Stimulated activated naive CD8-positive, alpha-beta T cell treated with anti-CD3 and anti-CD28 coated beads, Interleukin-15, amount 100 ng/mL, for 72 hours (primary cell): ENCODE data around the gene POLL.
A peak's percentile ranks its signal among the peaks of the same experiment; 100 is the strongest.

Experiments used
- ATAC-seq: fragments of 150-1000 bp; cut with Tn5 transposase; 2 replicates; pipeline ENCODE4 v1.10.0; 2021; ENCODE audit warnings: mild to moderate bottlenecking, moderate library complexity
- DNase-seq, 2 donors: peaks; one replicate each; pipeline ENCODE4 v3.0.0; 2021 to 2022
- H3K27ac Mint-ChIP-seq, 2 donors: one replicate each; pipeline ENCODE4 v1.8.0; 2022; ENCODE audit warnings: mild to moderate bottlenecking in 2 of 2, mixed read lengths in 2 of 2, moderate library complexity in 2 of 2
- H3K27me3 Mint-ChIP-seq: one replicate; pipeline ENCODE4 v1.8.0; 2022; ENCODE audit warnings: mixed read lengths
- H3K4me1 Mint-ChIP-seq: one replicate; pipeline ENCODE4 v1.8.0; 2022; ENCODE audit warnings: mild to moderate bottlenecking, mixed read lengths
- H3K4me3 Mint-ChIP-seq, 2 donors: one replicate each; pipeline ENCODE4 v1.8.0; 2022; ENCODE audit warnings: mild to moderate bottlenecking in 2 of 2, mixed read lengths in 2 of 2, moderate library complexity in 1 of 2
- H3K9me3 Mint-ChIP-seq, 2 donors: one replicate each; pipeline ENCODE4 v1.8.0; 2022; ENCODE audit warnings: mixed read lengths in 2 of 2

The POLL gene

DNA sequence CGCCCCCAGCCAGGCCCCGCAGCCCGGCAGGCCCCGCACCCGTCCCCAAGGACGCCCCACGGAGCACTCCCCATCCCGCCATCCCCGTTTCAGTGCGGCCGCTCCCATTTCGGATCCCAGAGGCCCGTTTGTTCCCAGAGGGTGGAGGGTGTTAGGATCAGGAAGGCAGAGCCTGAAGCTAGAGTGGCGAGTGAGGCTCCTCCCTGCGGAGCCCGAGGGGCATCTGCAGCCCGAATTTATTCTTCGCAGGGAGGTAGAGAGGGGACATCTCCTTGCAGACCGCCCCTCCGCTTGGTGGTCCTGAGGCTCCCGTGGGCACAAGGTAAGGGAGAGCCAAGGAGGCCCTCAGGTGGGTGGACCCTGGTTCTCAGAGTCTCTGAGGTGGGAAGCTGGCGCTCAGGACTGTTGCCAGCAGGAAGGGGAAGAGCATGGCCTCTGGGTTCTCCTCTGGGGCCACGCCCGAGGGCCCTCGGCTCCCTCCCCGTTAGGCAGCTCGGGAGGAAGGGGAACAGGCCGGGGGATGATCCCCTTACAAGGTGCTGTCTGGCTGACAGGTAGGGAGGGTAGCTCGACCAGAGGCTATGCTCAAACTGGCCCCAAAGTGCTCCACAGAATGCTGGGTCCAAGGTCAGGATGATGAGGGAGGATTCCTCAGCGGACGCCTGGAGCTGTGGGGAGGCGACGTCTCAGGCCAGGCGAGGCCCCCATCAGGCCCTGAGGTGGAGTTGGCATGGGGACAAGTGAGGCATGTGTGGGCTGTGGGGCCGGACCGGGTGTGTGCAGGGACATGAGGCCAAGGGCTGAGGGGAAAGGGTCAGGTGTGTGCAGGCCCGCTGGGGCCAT lies 17.4 kb downstream of the POLL start:
- DNase-seq = peak in 1 of 2 donors; percentile 31

GRCh38 chr10:101569622-101570427 lies 18.2 kb downstream of the POLL start:
- H3K27ac Mint-ChIP-seq = peak overlapping the region in 1 of 2 donors; percentile 28
- peaks cover 43% of the 10 kb centered on the region for H3K4me1 Mint-ChIP-seq
- peak overlapping the region; percentile 76 to 83 for H3K4me3 Mint-ChIP-seq
- peak; percentile 81 for ATAC-seq
- peaks cover 64% of the 10 kb centered on the region for H3K27me3 Mint-ChIP-seq
- peak; percentile 80 to 85 for DNase-seq
- H3K9me3 Mint-ChIP-seq = no peaks in the 10 kb centered on the region

More for the DNA sequence above, 17.4 kb downstream of the POLL start:
- Mint-ChIP-seq H3K27ac (peak overlapping the region; percentile 41 to 81), H3K27me3 (peaks cover 56% of the 10 kb centered on the region), H3K4me3 (peak overlapping the region; percentile 76 to 83), H3K9me3 (no peaks in the 10 kb centered on the region), H3K4me1 (peaks cover 43% of the 10 kb centered on the region)
- peak; percentile 39 for ATAC-seq

- Mint-ChIP-seq H3K27me3 (peaks cover 70% of the 10 kb centered on the region), H3K27ac (no peak overlapping the region), H3K4me3 (peak overlapping the region; percentile 76 to 83), H3K9me3 (no peaks in the 10 kb centered on the region), H3K4me1 (peaks cover 43% of the 10 kb centered on the region)
- no peak for ATAC-seq
- DNase-seq = no peak
These were observed 18.8 kb downstream of the POLL start for GRCh38 chr10:101569323-101569621.

DNA sequence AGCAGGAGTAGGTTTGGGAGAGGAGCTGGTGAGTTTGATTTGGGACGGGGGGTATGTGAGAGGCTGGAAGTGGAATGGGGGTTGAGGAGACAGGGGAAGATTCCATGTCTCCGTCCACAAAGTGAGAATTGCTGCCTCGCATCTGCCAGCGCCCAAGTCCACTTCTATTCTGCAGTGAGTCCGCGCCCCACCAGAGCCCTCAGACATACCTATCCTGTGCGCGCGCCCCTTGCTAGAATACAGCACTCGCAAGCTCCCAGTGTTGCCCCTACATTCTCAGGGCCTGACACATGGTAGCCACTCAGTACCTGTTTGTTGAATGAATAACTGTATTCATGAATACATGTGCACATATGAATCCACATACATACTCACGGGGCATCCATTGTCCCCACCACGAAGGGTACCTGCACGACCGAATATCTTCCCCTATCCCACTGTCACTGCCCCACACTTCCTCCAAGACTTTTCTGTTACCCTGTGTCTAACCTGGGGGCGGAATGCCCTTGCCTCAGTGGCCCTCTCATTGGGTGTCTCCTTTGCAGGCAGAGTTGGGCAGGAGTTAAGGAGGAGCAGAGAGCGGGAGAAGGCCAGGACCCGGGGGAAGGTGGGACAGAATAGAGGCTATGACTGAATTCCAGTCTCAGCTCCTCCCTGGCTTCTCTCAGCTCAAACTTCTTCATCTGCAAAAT lies 19.9 kb downstream of the POLL start:
- H3K27ac Mint-ChIP-seq = no peak overlapping the region
- no peak for ATAC-seq
- peaks cover 79% of the 10 kb centered on the region for H3K27me3 Mint-ChIP-seq
- H3K4me3 Mint-ChIP-seq = no peak overlapping the region
- DNase-seq = no peak
- no peaks in the 10 kb centered on the region for H3K9me3 Mint-ChIP-seq
- peaks cover 43% of the 10 kb centered on the region for H3K4me1 Mint-ChIP-seq

GRCh38 chr10:101567165-101568006 lies 20.7 kb downstream of the POLL start:
- DNase-seq (no peak), ATAC-seq (peak; percentile 47)
- H3K9me3 Mint-ChIP-seq = no peaks in the 10 kb centered on the region
- peak overlapping the region in 1 of 2 donors; percentile 14 for H3K4me3 Mint-ChIP-seq
- no peak overlapping the region for H3K27ac Mint-ChIP-seq
- peaks cover 43% of the 10 kb centered on the region for H3K4me1 Mint-ChIP-seq
- peaks cover 79% of the 10 kb centered on the region for H3K27me3 Mint-ChIP-seq

GRCh38 chr10:101566333-101567164 lies 21.5 kb downstream of the POLL start:
- no peaks in the 10 kb centered on the region for H3K9me3 Mint-ChIP-seq
- no peak overlapping the region for H3K27ac Mint-ChIP-seq
- DNase-seq (no peak), ATAC-seq (no peak)
- peak overlapping the region; percentile 14 to 37 for H3K4me3 Mint-ChIP-seq
- peaks cover 43% of the 10 kb centered on the region for H3K4me1 Mint-ChIP-seq
- H3K27me3 Mint-ChIP-seq = peaks cover 79% of the 10 kb centered on the region

GRCh38 chr10:101565936-101566332 lies 22.1 kb downstream of the POLL start:
- no peak for ATAC-seq
- no peak for DNase-seq
- no peaks in the 10 kb centered on the region for H3K9me3 Mint-ChIP-seq
- H3K27ac Mint-ChIP-seq = no peak overlapping the region
- H3K27me3 Mint-ChIP-seq = peaks cover 75% of the 10 kb centered on the region
- H3K4me3 Mint-ChIP-seq = no peak overlapping the region
- peaks cover 43% of the 10 kb centered on the region for H3K4me1 Mint-ChIP-seq

DNA sequence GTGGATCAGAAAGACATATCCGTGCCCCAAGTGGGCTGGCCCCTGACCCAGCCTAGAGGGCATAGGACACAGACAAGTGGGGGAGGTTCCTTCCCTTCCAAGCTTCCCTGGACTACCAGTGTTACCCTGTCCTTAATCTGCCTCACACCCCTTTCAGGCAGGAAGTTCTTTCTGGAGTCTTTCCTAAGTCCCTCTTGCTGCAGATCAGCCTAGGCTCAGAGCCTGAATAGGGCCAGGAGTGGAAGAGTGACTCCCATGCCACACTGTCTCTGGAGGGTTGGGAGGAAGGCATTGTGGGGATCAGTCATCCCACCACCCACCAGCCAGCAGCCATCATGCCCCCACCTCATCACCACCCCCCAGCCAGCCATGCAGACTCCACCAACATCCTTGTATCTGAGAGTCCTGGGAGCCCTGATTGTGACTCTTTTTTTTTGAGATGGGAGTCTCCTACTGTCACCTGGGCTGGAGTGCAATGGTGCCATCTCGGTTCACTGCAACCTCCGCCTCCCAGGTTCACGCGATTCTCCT lies 22.6 kb downstream of the POLL start:
- Mint-ChIP-seq H3K4me3 (no peak overlapping the region), H3K4me1 (peaks cover 43% of the 10 kb centered on the region), H3K9me3 (no peaks in the 10 kb centered on the region), H3K27me3 (peaks cover 70% of the 10 kb centered on the region), H3K27ac (no peak overlapping the region)
- DNase-seq (no peak), ATAC-seq (no peak)

GRCh38 chr10:101564490-101564991 lies 23.5 kb downstream of the POLL start:
- peaks cover 61% of the 10 kb centered on the region for H3K27me3 Mint-ChIP-seq
- ATAC-seq = no peak

GRCh38 chr10:101563497-101564040 lies 24.5 kb downstream of the POLL start:
- no peak for DNase-seq
- H3K4me1 Mint-ChIP-seq = peaks cover 31% of the 10 kb centered on the region
- H3K4me3 Mint-ChIP-seq = no peak overlapping the region
- ATAC-seq = no peak
- H3K27ac Mint-ChIP-seq = no peak overlapping the region
- H3K9me3 Mint-ChIP-seq = no peaks in the 10 kb centered on the region
- H3K27me3 Mint-ChIP-seq = peaks cover 52% of the 10 kb centered on the region

More at GRCh38 chr10:101564490-101564991, 23.5 kb downstream of the POLL start:
- peaks cover 34% of the 10 kb centered on the region for H3K4me1 Mint-ChIP-seq
- H3K27ac Mint-ChIP-seq = peak overlapping the region in 1 of 2 donors; percentile 69
- no peaks in the 10 kb centered on the region for H3K9me3 Mint-ChIP-seq
- no peak for DNase-seq
- no peak overlapping the region for H3K4me3 Mint-ChIP-seq

DNA sequence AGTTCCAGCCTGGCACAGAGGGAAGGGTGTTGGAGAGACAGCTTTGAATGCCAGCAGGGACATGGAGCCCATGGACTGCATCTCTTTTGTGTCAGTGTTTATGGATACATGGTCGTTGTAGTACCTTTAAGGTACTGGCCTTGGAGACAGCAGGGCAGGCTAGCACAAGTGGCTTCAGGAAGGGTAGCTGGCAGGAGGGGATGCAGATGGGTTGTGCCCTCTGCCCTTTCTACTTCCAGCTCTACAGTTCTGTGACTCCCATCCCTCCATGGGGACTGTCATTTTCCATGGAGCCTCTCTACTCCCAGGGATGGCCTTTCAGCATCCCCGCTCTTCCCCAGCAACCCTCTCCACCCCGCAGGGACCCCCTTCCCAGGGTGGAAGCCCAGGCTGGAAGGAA lies 25.1 kb downstream of the POLL start:
- Mint-ChIP-seq H3K4me1 (peaks cover 35% of the 10 kb centered on the region), H3K27me3 (peaks cover 46% of the 10 kb centered on the region), H3K27ac (no peak overlapping the region), H3K9me3 (no peaks in the 10 kb centered on the region), H3K4me3 (no peak overlapping the region)
- DNase-seq (no peak), ATAC-seq (no peak)

- H3K27ac Mint-ChIP-seq = peak overlapping the region in 1 of 2 donors; percentile 60
- no peak overlapping the region for H3K4me3 Mint-ChIP-seq
- DNase-seq = no peak
- peaks cover 38% of the 10 kb centered on the region for H3K27me3 Mint-ChIP-seq
- H3K4me1 Mint-ChIP-seq = peaks cover 35% of the 10 kb centered on the region
- no peaks in the 10 kb centered on the region for H3K9me3 Mint-ChIP-seq
- no peak for ATAC-seq
These were observed 25.8 kb downstream of the POLL start for GRCh38 chr10:101562231-101562630.

DNA sequence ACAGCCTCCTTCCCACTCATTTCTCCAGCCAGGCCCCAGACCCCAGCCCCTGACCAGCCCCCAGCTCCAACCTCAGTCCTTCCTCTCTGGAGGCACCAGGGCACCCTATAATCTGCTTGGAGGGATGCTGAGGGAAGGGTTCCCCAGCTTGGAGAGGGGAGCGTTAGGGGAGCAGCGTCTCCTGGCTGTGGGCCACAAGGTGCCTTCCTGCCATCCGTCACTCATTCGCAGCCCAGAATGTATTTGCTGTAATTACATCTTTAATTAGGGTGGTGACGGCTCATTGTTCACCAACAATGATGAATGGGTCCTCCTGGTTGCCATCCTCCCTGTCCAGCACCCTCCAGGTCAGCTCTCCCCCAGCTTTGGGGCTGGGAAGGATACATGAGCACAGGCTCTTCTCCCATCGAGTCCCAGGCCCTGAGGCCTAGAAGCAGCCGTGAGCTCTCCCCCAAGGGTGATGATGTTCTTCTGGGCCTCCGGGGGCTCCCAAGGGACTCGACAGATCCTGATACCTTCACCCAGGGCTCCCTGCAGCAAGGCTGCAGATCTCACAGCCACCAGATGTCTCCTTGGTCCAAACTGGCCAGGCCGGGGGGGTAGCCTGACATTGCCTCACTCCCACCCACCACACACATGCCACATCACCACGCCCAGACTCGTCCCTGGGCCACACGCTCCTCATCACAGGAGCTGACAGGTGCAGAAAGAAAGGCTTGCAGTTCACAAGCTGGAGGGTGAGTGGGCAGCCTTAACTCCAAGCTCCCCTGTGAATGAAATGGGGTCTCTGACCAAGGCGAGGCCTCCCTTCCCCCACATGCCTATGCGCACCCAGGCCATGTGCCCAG lies 26.8 kb downstream of the POLL start:
- no peak for ATAC-seq
- peaks cover 27% of the 10 kb centered on the region for H3K4me1 Mint-ChIP-seq

More for the DNA sequence above, 26.8 kb downstream of the POLL start:
- Mint-ChIP-seq H3K27ac (peak overlapping the region; percentile 54 to 94), H3K9me3 (no peaks in the 10 kb centered on the region), H3K27me3 (peaks cover 29% of the 10 kb centered on the region), H3K4me3 (no peak overlapping the region)
- DNase-seq = no peak
